HG03558 (cell line): ENCODE results near the gene UGT1A6.
"Not testable (repeated sequence)": the region's sequence is repeated elsewhere in the genome, so short reads cannot be mapped to it uniquely, and the experiment has no call there.

Source experiments
- ATAC-seq: cut with Tn5 transposase; IDR thresholded peaks from one replicate; pipeline ENCODE4 v1.9.1; 2021; ENCODE audit warnings: moderate number of reproducible peaks; ENCODE audit not compliant: unreplicated experiment; ENCODE audit errors: extremely low read depth

The UGT1A6 gene

DNA sequence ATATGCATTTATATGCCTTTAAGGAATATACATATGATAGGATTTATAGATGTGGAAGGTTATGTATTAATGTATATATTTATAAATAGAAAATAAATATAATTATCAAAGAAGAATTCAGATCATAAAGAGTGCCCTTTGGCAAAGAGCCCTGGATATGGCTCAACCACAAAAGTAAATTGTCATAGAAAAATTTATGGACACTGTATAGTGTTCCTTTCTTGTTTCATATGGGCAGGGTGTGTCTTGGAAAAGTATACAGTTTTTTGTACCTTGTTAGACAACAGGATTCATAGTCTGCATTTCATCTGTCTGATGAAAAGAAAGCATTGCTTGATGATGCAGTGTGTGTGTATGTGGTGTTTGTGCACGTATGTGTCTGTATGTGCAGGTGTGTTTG, 8.1 kb upstream of the UGT1A6 start:
- no peak for ATAC-seq

DNA sequence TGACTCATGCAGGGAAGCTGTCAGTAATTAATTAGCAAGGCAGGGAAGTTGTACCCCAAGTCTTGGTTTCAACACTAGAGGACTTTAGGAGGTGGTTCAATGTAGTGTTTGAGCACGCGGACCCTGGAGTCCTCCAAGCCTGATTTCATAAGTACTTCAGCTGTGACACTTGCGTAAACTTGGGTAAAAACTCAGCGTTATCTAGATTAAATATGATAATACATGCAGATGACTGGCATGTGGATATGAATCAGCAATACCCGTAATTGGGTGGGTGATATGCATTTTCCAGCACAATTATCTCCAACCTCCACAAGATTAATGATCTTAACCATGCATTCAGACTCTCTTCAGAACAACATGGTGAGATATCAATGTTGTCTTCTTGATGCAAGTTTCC, 5.8 kb upstream of the UGT1A6 start:
- ATAC-seq = no peak

DNA sequence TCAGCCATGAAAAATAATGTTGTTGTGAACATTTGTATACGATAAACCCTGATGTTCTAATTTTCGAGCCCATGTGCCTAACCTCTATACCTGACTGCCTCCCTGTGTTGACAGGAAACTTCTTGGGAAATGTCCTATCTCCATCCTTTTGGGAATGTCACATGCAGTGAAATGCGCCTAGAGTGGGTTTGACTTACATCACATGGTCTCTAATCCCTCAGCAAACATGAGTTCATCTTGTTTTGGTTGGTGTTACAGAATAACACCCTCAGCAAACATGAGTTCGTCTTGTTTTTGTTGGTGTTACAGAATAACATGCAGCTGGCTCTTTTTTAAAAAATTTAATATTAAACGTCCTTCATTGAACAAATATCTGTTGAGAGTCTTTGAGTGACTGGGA, 4.3 kb upstream of the UGT1A6 start:
- ATAC-seq = no peak

DNA sequence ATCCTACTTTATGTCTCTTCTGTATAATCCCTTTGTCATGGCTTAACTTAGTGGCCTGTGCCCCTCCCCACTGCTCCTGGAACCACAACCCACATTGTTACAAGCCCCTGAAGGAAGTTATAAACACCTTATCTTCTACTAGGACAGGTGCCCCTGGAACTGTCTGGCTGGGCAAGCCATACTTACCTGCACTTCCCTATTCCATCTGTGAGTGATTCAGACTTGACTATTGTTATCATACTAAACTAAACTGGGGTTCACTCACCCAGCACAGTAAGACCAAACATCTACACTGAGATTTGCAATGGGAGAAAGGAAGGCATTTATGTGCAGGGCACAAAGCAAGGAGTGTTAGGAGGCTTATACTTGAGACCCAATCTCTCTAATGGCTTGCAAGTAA, 3.7 kb upstream of the UGT1A6 start:
- ATAC-seq = no peak

DNA sequence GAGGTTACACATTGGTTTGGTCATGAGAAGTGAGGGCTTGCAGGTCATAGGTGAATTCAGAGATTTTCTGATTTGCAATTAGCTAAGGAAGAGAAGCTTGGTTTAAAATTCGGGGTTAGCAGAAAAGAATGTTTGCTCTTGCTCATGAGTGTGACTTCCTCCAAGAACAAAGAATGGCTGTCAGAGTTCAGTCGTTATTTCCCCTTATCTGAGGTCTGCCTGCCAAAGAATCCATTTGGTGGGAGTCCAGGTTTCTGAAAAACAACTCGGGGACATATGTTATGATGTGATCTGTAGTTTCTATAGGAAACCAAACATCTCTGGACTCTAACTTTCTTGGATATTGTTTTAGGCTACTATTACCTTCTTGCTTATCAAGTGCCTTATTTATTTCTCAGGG, 3.2 kb upstream of the UGT1A6 start:
- ATAC-seq = no peak

DNA sequence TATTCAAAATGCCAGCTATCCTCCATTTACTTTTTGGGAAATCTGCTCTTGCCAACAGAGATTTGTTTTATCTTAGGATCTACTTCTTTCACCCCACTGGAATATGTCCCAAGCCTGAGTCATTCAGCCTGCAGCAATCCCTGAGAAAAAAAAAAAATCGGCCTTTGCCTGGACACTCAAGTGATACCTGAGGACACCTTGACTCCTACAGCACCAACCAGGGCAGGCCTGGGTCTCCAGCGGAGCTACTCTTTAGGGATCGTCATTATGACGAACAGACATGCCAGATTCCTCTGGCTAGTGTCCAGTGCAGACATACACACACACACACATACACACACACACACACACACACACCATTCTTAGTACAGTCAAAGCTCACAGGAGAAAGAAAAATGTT, 2.2 kb upstream of the UGT1A6 start:
- ATAC-seq = no peak

DNA sequence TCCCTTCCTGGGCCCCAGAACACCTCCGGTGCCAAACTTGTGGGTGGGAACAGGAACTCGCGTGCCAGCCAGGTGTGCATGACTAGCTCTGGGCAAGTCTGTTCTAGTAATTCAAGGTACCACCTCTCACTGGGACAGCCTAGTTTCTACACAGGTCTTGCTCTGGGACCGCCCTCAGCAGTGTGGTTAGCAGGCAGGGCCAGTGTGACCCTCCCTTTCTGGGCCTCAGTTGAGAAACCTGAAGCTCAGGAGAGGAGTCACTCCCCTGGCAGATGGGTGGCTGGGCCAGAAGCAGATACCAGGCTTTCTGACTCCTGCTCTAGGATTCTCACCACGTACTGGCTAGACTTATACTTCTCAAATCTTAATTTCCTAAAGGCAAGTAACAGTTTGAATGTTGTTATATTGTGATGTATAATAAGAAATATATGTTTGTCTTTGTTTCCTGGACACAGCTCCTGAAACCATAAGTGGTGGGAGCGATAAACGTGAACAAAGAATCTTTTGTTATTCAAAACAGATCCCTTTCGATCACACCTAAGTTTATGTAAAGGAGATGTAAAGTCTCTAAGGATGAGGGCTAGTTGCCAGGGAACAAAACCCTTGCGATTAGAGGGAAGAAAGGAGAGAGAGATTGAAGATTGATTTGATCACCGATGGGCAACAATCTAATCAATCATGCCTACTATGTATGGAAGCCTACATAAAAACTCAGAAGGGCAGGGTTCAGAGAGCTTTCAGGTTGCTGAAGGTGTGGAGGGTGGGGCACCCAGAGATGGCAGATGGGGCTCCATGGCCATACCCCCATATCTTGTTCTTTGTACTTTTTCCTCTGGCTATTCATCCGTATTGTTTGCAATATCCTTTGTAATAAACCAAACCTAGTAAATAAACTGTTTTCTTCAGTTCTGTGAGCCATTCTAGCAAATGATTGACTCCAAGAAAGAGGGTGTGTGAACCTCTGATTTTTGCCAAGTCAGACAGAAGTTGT, 952 bp upstream of the UGT1A6 start:
- ATAC-seq = no peak

DNA sequence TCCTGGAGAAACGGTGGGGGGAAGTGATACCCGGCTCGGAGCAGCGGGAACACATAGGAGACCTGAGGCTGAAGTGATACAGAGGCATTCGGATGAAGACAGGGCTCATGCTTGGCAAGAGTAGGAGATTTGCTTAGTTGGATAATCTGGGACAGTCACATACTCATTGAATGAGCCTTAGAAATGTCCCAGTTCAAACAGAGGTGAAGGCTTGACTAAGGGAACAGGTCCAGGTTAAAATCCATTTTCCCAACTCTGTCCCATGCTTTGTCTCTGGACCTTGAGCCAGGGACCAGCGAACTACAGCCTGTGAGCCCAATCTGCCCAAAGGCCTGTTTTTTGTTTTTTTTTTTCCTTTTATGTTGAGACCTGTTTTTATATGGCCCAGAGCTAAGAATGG, 1.3 kb downstream of the UGT1A6 start:
- ATAC-seq = no peak

DNA sequence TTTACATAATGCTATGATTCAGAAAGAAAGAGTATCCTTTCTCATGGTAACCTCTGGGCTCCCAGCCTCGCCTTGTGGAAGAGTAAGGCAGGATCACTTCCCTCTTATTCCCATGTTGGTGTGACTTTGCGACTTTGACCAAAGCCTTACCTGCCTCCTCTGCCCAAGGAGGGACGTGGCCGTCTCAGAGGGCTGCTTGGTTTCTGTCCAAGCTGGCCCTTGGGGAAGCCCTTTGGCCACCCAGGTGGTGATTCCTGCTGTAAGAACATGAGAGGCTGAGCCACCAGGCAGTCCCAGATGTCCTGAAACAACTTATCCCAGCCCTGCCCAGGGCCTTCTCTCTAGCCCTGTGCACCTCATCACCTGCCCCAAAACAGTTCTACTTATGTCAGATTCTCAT, 6.0 kb downstream of the UGT1A6 start:
- no peak for ATAC-seq

DNA sequence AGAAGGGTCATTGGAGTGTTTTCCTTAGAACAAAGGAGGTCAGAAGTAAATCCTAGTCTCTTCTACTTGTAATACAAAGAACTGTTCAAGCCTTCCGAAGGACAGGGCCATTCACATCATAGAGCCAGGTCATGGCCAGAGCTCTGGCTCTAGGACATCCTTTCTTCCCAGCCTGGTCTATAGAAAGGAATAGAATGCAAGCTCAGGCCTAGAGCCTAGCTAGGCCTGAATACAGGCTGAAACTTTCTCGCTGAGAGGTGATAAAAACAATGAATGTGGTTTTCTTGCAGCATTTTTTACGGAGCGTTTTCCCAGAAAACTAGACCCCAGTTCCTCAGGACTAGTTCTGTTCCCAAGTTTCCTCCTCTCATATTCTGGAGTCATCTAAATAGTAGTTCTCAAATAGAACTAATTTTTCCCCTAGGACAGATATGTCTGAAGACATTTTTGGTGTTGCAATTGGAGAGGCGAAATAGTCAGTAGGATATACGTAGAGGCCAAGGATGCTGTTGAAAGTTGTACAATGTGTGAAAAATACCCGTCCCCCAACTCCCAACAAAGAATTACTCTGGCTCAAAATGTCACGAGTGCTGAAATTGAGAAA, 6.8 kb downstream of the UGT1A6 start:
- ATAC-seq = no peak

DNA sequence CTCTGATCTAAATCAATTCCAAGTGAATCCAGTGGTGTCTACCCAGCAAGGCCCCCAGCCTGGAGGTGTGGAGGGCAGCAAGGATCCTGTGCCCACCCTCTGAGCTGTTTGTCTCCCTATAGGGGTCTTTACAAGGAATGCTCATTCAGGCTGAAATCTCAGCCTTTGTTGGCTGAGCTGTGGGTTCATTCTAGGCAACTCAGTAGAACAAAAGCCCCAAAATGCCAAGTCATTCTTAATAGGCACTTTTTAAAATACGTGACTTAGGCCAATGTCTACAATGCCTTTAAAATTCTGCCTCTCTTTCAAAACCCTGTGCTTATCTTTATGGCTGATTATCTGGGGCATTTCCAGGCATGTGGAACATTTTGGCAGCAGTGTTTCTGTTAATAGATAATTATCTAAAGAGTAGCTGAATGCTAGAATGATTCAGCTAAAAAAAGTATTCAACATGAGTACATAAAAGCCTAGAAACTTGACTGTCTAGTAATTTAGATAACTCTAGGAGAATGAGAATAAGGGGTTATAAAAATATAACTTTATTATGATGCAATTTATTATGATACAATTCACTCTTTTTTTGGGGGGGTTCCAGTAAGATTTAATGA, 7.4 kb downstream of the UGT1A6 start:
- no peak for ATAC-seq

DNA sequence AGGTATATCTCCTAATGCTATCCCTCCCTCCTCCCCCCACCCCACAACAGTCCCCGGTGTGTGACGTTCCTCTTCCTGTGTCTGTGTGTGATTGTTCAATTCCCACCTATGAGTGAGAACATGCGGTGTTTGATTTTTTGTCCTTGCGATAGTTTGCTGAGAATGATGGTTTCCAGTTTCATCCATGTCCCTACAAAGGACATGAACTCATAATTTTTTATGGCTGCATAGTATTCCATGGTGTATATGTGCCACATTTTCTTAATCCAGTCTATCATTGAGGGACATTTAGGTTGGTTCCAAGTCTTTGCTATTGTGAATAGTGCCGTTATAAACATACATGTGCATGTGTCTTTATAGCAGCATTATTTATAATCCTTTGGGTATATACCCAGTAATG, 8.2 kb downstream of the UGT1A6 start:
- not testable (repeated sequence) for ATAC-seq

DNA sequence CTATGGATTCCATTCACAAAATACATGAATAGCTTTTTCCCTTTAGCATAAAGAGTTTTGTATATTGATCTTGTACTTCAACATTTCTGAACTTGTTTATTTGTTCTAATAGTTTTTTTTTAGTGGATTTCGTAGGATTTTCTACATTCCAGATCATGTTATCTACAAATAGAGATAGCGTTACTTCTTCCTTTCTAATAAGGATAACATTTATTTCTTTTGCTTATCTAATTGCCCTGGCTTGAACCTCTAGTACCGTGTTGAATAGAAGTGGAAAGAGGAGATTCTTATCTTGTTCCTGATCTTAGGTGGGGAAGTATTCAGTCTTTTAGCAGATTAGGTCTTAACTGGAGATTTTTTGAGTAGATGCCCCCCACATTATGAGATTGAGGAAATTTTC, 9.5 kb downstream of the UGT1A6 start:
- ATAC-seq = no peak

DNA sequence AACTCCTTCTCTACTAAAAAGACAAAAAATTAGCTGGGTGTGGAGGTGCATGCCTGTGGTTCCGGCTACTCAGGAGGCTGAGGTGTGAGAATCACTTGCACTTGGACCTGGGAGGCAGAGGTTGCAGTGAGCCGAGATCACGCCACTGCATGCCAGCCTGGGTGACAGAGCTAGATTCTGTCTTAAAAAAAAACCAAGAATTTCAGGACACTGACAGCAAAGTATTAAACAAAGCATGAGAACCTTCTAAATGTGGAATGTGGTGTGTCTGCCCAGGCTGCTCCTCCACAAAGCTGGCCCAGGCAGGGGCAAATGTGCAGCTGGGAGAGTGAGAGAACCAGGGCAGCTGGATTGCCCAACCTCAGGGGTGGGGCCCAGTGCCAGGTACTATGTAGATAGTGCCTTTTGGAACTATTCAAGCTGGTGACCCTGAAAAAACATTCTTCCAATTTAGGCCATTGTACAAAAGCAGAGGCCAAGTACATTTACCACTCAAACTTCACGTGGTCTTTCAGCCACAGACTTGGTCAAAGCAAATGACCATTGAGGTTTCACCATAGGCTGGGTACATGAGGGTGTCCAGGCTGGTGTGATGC, 13.3 kb downstream of the UGT1A6 start:
- no peak for ATAC-seq

DNA sequence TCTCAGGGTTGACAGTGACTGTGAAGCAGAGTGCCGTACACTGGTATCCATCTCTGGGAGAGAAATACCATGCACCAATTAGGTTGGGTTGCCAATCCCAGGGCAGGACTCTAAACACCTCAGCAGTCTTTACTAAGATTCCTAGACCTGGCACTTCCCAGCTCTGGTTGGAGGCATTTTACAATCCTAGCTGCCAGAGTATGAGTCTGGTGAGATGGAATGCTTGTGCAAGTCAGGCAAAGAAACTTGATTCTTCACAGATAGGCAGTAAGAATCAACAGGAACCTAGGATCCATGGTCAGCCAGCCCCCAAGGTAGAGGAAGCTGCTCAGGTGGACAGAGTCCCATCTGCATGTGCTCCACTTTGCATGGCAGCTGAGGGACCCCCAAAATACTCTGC, 14.0 kb downstream of the UGT1A6 start:
- no peak for ATAC-seq

DNA sequence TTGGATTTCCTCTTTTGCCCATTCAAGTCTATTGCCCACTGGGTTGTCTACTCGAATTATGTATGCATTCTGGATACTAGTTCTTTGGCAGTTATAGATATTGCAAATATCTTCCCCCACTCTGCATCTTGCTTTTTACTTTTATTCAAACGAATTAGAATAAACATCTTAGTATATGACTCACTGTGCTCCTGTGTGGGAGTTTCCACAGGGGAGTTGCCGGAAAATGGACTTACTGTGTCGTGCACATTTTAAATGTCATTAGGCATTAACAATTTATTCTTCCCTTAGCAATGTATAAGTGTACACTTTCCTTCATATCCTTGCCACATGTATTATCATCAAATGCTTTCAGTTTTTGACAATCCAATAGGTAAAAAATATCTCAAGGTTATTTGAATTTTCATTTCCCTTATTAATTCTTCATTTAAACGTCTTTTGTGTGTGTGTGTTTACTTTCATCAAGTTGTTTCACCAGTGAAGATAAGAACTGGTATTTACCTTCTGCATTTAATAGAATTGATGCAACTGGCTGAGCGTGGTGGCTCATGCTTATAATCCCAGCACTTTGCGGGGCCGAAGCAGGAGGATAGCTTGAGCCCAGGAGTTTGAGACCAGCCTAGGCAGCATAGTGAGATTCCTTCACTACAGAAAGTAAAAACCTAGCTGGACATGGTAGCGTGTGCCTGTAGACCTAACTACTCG, 15.4 kb downstream of the UGT1A6 start:
- ATAC-seq = no peak

DNA sequence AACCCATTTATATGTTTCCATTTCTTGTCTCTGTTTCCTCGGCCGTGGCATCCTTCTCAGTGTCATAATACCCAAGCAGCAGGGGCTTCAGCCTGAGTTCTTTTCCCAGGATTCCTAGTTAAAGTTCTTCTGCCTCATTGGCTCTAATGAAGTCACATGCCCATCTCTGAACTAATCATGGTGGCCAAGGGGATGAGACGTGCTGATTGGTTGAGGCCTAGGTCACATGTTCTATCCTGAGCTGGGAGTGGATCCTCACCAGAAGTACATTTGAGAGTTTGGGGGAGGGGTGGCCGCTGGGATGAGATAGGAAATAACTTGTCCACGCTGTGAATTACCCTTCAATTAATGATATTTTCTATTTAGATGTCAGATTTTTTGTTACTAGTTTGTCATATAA, 16.3 kb downstream of the UGT1A6 start:
- ATAC-seq = no peak

DNA sequence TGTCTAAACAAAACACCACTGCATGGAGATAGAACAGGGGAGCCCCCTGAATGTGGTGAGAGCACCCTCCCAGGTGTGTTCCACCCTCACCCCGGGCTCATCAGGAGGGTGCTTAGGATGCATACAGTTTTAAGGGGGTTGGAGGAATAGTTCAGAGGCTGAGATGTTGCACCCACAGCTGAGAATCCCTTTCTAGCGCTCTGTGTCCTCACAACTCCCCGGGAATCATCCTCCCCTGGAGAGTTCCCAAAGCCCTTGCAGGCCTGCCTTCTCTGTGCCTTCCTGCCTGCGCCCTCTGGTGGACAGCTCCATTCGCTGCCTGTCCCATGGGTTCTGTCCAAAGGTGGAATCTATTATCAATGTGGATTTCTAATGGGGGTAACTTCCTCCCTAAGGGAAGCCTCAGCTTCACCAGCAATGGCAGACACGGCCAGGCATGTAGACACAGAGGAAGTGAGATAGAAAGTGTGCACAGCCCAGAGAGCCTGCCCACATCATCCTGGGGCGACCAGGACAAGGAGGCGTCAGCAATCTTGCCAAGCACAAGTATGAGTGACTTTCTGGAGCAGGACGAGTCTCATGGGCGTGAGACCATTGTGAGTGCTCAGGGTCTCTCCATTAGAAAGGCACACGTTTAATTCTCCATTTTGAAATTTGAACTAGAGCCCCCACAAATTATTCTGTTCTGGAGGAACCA, 18.8 kb downstream of the UGT1A6 start:
- no peak for ATAC-seq

DNA sequence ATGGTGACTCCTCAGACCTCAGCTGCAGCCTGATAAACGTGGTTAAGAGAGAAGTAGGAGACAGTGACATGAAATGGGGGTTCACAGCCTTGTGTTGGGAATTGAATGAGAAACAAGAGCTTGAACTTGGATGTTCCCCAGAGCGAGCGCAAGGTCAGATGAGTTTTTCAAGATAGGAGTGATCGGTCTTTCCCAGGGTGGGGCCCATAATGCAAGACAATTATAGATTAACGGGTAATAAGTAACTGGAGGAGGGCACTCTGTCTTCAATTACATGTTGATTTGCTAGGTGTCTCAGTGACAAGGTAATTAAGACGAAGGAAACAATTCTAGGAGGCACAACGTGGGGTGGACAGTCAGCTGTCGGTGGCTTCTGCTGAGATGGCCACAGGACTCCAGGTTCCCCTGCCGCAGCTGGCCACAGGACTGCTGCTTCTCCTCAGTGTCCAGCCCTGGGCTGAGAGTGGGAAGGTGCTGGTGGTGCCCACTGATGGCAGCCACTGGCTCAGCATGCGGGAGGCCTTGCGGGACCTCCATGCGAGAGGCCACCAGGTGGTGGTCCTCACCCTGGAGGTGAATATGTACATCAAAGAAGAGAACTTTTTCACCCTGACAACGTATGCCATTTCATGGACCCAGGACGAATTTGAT, 20.0 kb downstream of the UGT1A6 start, which contains the start of gene UGT1A5:
Gene UGT1A5 (plus strand): TSS at position 297 of the 651 bp plus-strand sequence. CDS start 85 bp downstream, at position 382.
- no peak for ATAC-seq
